ENCODE results near the gene HBM.
A peak's percentile ranks its signal among the peaks of the same experiment; 100 is the strongest.

Gene HBM, protein sequence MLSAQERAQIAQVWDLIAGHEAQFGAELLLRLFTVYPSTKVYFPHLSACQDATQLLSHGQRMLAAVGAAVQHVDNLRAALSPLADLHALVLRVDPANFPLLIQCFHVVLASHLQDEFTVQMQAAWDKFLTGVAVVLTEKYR

DNA sequence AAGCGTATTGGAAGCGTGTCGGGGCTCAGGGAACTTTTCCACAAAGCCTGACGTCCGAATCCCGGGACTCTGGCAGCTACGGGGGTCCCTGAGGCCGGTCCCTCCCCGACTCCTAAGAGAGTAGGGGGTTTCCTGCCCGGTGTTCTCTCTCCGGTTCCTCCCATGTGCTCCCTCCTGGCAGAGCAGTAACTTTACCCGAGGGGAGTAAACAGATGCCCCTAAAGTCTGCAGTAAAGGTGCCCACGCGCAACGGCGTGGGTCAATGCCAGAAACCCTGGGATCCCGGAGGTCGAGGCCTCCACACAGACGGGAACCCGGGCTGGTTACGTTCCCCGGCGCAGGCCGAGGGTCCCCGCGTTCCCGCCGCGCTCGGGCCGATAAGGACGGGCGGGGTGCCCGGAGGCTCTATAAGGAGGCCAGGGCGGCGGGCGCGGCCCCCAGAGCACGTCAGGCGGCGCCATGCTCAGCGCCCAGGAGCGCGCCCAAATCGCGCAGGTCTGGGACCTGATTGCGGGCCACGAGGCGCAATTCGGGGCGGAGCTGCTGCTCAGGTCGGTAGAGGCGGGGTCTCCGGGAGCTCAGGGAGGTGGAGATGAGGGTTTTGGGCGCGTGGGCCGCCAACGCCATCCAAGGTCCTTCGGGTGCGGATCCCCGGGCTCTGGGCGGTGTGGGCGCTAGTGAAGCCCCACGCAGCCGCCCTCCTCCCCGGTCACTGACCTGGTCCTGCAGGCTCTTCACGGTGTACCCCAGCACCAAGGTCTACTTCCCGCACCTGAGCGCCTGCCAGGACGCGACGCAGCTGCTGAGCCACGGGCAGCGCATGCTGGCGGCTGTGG lies at the start of gene HBM:
TSS of gene HBM (plus strand) at position 440 of the 836 bp plus-strand sequence. CDS start at position 460, 20 bp downstream.
- DNase-seq (ENCODE audit: extremely low read depth, low read depth) = no peak
- TF ChIP-seq, protein P1, sequence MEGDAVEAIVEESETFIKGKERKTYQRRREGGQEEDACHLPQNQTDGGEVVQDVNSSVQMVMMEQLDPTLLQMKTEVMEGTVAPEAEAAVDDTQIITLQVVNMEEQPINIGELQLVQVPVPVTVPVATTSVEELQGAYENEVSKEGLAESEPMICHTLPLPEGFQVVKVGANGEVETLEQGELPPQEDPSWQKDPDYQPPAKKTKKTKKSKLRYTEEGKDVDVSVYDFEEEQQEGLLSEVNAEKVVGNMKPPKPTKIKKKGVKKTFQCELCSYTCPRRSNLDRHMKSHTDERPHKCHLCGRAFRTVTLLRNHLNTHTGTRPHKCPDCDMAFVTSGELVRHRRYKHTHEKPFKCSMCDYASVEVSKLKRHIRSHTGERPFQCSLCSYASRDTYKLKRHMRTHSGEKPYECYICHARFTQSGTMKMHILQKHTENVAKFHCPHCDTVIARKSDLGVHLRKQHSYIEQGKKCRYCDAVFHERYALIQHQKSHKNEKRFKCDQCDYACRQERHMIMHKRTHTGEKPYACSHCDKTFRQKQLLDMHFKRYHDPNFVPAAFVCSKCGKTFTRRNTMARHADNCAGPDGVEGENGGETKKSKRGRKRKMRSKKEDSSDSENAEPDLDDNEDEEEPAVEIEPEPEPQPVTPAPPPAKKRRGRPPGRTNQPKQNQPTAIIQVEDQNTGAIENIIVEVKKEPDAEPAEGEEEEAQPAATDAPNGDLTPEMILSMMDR (IDR thresholded peaks at IDR 0.05; ENCODE audit: low read depth, low read length) = no peak

DNA sequence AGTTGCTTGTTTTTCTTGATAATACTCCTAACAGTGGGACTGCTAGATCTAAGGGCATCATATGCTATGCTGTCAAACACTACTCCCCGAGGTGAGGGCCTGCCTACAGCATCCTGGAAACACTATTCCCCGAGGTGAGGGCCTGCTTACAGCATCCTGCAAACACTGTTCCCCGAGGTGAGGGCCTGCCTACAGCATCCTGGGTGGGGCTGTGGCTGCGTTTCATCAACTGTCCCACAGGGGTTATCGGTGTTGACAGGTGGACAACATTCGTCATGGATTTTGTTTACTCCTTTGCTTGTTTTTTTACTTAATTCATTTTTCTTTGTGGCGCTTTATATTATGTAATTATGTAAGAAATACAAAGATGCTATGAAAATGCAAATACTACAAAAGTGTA lies 49.8 kb upstream of the HBM start:
- TF ChIP-seq, protein P1 (IDR thresholded peaks at IDR 0.05; ENCODE audit: low read depth, low read length) = no peak
- DNase-seq (ENCODE audit: extremely low read depth, low read depth) = no peak

DNA sequence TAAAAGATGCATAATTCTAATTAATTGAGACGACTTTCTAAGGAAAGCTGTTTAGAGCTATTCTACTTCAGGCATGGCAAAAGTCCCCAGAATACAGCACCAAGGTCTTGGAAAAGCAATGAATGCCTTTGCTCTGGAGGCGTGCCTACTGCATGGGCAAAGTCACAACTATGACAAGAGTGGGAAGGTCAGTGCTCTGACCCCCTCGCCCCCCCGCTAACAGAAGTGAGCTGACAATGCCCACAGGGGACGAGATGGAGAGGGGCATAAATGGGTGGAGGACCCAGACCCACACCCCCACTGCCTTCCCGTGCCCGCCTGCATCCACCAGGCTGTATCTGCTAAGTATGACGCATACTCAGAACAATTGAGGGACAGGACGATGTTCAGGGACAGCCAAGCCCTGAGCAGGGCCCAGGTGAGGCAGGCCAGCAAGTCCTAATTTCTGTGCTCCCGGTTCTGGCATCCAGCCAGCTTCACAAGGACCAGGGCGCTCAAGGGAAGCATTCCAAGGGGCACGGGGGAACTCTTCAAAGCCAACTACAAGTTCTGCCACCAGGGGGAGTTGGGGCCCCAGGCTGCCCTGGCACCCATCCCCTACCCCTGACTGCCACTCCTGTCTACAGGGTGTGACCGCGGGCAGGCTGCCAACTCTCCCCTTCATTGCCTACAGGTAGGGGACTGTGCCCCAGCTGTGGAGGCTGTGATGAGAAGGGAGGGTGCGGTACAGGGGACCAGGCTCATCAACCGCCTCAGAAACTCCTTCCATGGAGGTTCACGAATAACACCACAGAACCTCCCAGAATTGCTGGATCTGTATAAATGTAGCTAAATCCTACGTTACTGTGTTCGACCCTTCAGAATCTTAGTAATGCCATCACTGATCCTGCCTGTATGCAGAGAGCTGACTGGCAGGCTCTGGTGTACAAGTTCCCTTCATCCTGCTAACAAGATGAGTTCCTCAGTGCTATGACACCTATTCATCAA lies 48.1 kb upstream of the HBM start:
- no peak for DNase-seq (ENCODE audit: extremely low read depth, low read depth)

DNA sequence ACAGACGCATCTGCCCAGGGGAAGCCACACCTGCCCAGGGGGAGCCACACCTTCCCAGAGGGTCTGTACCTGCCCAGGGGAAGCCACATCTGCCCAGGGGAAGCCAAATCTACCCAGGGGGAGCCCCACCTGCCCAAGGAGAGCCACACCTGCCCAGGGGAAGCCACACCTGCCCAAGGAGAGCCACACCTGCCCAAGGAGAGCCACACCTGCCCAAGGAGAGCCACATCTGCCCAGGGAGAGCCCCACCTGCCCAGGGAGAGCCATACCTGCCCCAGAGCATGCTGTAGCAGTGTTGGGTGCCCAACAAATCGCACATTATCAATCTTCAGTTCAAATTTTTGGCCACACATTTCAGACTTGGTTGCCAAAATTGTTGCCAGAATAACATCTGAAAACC lies 46.9 kb upstream of the HBM start:
- no peak for DNase-seq (ENCODE audit: extremely low read depth, low read depth)
- TF ChIP-seq, protein P1 (IDR thresholded peaks at IDR 0.05; ENCODE audit: low read depth, low read length) = no peak

More for the DNA sequence above, 48.1 kb upstream of the HBM start:
- TF ChIP-seq, protein P1 (IDR thresholded peaks at IDR 0.05; ENCODE audit: low read depth, low read length) = peak; percentile 64

DNA sequence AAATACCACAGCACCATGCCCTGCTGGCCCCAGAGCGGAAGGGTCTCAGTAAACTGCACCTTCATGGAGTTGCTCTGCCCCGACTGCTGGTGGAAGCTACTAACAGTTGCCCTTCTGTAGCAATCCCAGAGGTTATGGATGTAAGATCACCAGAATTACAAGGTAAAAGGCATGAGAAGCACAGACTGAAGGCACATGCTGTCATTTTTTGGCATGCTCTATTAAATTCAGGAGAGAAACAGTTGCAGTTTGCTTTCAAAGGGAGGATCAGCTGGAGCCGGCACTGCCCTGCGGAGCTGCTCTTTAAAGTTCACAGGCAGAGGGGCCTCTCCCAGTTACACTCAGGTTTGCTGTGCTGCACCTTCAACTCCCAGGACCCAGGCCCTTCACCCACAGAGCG lies 46.5 kb upstream of the HBM start:
- TF ChIP-seq, protein P1 (IDR thresholded peaks at IDR 0.05; ENCODE audit: low read depth, low read length) = no peak
- no peak for DNase-seq (ENCODE audit: extremely low read depth, low read depth)

DNA sequence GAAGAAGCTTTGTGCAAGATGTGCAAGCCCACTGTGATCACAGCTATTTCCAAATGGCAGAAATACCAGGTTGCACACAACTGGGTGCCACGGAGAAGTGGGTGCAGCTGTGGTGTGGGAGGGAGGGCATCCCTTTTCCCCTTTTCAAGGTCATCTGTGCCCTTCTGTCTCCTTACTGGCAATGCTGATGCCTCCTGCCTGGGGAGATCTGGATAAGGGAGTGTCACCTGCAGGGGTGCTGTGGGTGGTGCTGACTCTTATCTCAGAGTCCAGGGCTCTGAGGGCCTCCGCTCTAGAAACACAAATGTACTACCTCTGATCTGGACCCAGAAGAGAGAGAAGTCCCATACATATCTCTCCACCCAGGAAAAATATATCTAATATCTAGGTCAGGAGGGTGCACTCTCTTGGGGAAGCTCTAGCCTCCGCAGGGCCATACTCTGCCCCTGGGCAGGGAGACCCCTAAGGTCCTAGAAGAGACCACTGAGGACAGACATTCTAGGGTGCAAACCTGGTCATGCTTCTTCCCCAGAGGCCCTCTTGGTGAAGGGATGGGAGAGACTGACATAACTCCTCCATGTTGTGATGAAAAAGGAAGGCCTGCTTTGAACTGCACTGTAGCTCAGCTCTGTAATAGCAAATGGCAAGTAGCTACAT lies 45.8 kb upstream of the HBM start:
- no peak for DNase-seq (ENCODE audit: extremely low read depth, low read depth)
- TF ChIP-seq, protein P1 (IDR thresholded peaks at IDR 0.05; ENCODE audit: low read depth, low read length) = no peak
